ENCODE results near the gene DNAJC6. TPM values are rescaled to one million over a fixed set of nuclear protein-coding genes. Genes with fewer than 3 reads are reported as not detected.

DNAJC6 gene
- total and polyA plus RNA-seq, 2 donors from 2014 or later: 2.9 to 5.8 TPM

GRCh38 chr1:65412984-65413375, 103.6 kb downstream of the DNAJC6 start:
- Histone ChIP-seq H3K4me1 (ENCODE audit: control insufficient read depth in 2 of 3, insufficient read depth in 2 of 3, low read depth in 1 of 3, low read length in 3 of 3) (peaks cover 0 to 30% (median 7%) of the 10 kb centered on the region in 3 donors), H3K9ac (ENCODE audit: low read length in 3 of 3) (no peak overlapping the region), H3K27ac (ENCODE audit: low read depth in 2 of 2, low read length in 2 of 2) (no peak overlapping the region), H3K4me3 (ENCODE audit: low read length in 3 of 3) (no peak overlapping the region), H3K36me3 (ENCODE audit: control insufficient read depth in 2 of 3, insufficient read depth in 3 of 3, low read length in 3 of 3) (no peaks in the 10 kb centered on the region), H3K27me3 (ENCODE audit: control insufficient read depth, insufficient read depth, low read length) (no peaks in the 10 kb centered on the region), H3K9me3 (ENCODE audit: control insufficient read depth in 2 of 3, insufficient read depth in 1 of 3, low read length in 3 of 3) (no peaks in the 10 kb centered on the region)
- no peak for DNase-seq
- intact Hi-C loops (cut with DNase I): no loop called here
- no peak for TF ChIP-seq CTCF (IDR thresholded peaks at IDR 0.05; ENCODE audit: borderline replicate concordance, extremely low read depth, insufficient read depth)
- no peak for FAIRE-seq

GRCh38 chr1:65414538-65414937, 105.2 kb downstream of the DNAJC6 start:
- FAIRE-seq (peak; percentile 90), DNase-seq (no peak)
- H3K27me3 ChIP-seq (ENCODE audit: control insufficient read depth, insufficient read depth, low read length): no peaks in the 10 kb centered on the region
- no peak for TF ChIP-seq CTCF (IDR thresholded peaks at IDR 0.05; ENCODE audit: borderline replicate concordance, extremely low read depth, insufficient read depth)
- no peak overlapping the region for H3K27ac ChIP-seq (ENCODE audit: low read depth in 2 of 2, low read length in 2 of 2)
- H3K4me1 ChIP-seq (ENCODE audit: control insufficient read depth in 2 of 3, insufficient read depth in 2 of 3, low read depth in 1 of 3, low read length in 3 of 3): peaks cover 0 to 35% (median 8%) of the 10 kb centered on the region in 3 donors
- H3K36me3 ChIP-seq (ENCODE audit: control insufficient read depth in 2 of 3, insufficient read depth in 3 of 3, low read length in 3 of 3): no peaks in the 10 kb centered on the region
- H3K9me3 ChIP-seq (ENCODE audit: control insufficient read depth in 2 of 3, insufficient read depth in 1 of 3, low read length in 3 of 3): no peaks in the 10 kb centered on the region
- no peak overlapping the region for H3K9ac ChIP-seq (ENCODE audit: low read length in 3 of 3)
- intact Hi-C loops (cut with DNase I): no loop called here
- H3K4me3 ChIP-seq (ENCODE audit: low read length in 3 of 3): no peak overlapping the region

GRCh38 chr1:65416767-65417166, 107.4 kb downstream of the DNAJC6 start:
- no peak for TF ChIP-seq CTCF (IDR thresholded peaks at IDR 0.05; ENCODE audit: borderline replicate concordance, extremely low read depth, insufficient read depth)
- FAIRE-seq: no peak
- intact Hi-C loops (cut with DNase I): no loop called here
- no peak for DNase-seq
- Histone ChIP-seq H3K27ac (ENCODE audit: low read depth in 2 of 2, low read length in 2 of 2) (no peak overlapping the region), H3K27me3 (ENCODE audit: control insufficient read depth, insufficient read depth, low read length) (no peaks in the 10 kb centered on the region), H3K36me3 (ENCODE audit: control insufficient read depth in 2 of 3, insufficient read depth in 3 of 3, low read length in 3 of 3) (no peaks in the 10 kb centered on the region), H3K4me3 (ENCODE audit: low read length in 3 of 3) (no peak overlapping the region), H3K9ac (ENCODE audit: low read length in 3 of 3) (no peak overlapping the region), H3K9me3 (ENCODE audit: control insufficient read depth in 2 of 3, insufficient read depth in 1 of 3, low read length in 3 of 3) (no peaks in the 10 kb centered on the region), H3K4me1 (ENCODE audit: control insufficient read depth in 2 of 3, insufficient read depth in 2 of 3, low read depth in 1 of 3, low read length in 3 of 3) (peaks cover 1 to 28% (median 10%) of the 10 kb centered on the region in 3 donors)

- FAIRE-seq: no peak
- Histone ChIP-seq H3K9ac (ENCODE audit: low read length in 3 of 3) (peak overlapping the region in 1 of 3 donors; percentile 4), H3K27me3 (ENCODE audit: control insufficient read depth, insufficient read depth, low read length) (no peaks in the 10 kb centered on the region), H3K36me3 (ENCODE audit: control insufficient read depth in 2 of 3, insufficient read depth in 3 of 3, low read length in 3 of 3) (no peaks in the 10 kb centered on the region), H3K4me3 (ENCODE audit: low read length in 3 of 3) (no peak overlapping the region), H3K4me1 (ENCODE audit: control insufficient read depth in 2 of 3, insufficient read depth in 2 of 3, low read depth in 1 of 3, low read length in 3 of 3) (peaks cover 6 to 38% (median 18%) of the 10 kb centered on the region in 3 donors), H3K27ac (ENCODE audit: low read depth in 2 of 2, low read length in 2 of 2) (peak overlapping the region; percentile 66 to 78), H3K9me3 (ENCODE audit: control insufficient read depth in 2 of 3, insufficient read depth in 1 of 3, low read length in 3 of 3) (no peaks in the 10 kb centered on the region)
- intact Hi-C loops (cut with DNase I): no loop called here
- TF ChIP-seq CTCF (IDR thresholded peaks at IDR 0.05; ENCODE audit: borderline replicate concordance, extremely low read depth, insufficient read depth): no peak
- DNase-seq: peak in 1 of 5 donors; percentile 22
Measured at GRCh38 chr1:65417729-65418128, 108.4 kb downstream of the DNAJC6 start.
